SK-N-SH treated with all-trans-retinoic acid at 6 μM for 48 hours (cell line): ENCODE results near the gene SYT12.

Experiments
- ATAC-seq: fragments of 200-7000 bp; cut with Tn5 transposase; 3 replicates; pipeline ENCODE4 v1.9.1; 2020; ENCODE audit warnings: mild to moderate bottlenecking, moderate library complexity
- ARNTL ChIP-seq: fragments of 450-650 bp; formaldehyde crosslinking; IDR thresholded peaks from 2 replicates; pipeline ENCODE4 v1.5.0; 2020; ENCODE audit warnings: low read depth, mild to moderate bottlenecking, moderate library complexity, borderline replicate concordance
- BACH2 ChIP-seq: fragments of 250-450 bp; sonication (Bioruptor Pico); IDR thresholded peaks from 2 replicates; pipeline ENCODE4 v1.9.0; 2021; ENCODE audit warnings: mild to moderate bottlenecking, borderline replicate concordance
- CSDC2 ChIP-seq: fragments of 250-450 bp; sonication (Bioruptor Pico); IDR thresholded peaks from 2 replicates; pipeline ENCODE4 v1.5.0; 2020; ENCODE audit warnings: mild to moderate bottlenecking, moderate library complexity
- ESRRG ChIP-seq: fragments of 250-450 bp; sonication (Bioruptor Pico); IDR thresholded peaks from 2 replicates; pipeline ENCODE4 v1.6.1; 2021; ENCODE audit warnings: mild to moderate bottlenecking
- GLIS3 ChIP-seq: fragments of 250-450 bp; sonication (Bioruptor Pico); IDR thresholded peaks from 2 replicates; pipeline ENCODE4 v1.5.0; 2020; ENCODE audit warnings: mild to moderate bottlenecking, moderate library complexity
- ISL1 ChIP-seq: fragments of 250-450 bp; sonication (Bioruptor Pico); IDR thresholded peaks from 2 replicates; pipeline ENCODE4 v2.1.2; 2022; ENCODE audit warnings: mild to moderate bottlenecking, moderate library complexity
- PPARA ChIP-seq: fragments of 250-450 bp; sonication (Bioruptor Pico); IDR thresholded peaks from 2 replicates; pipeline ENCODE4 v1.5.0; 2020; ENCODE audit warnings: mild to moderate bottlenecking, borderline replicate concordance
- SNAI2 ChIP-seq: fragments of 250-450 bp; sonication (Bioruptor Pico); IDR thresholded peaks from 2 replicates; pipeline ENCODE4 v1.5.0; 2020; ENCODE audit warnings: mild to moderate bottlenecking, moderate library complexity
- TCF4 ChIP-seq: fragments of 250-450 bp; sonication (Bioruptor Pico); IDR thresholded peaks from 2 replicates; pipeline ENCODE4 v1.8.0; 2021; ENCODE audit warnings: mild to moderate bottlenecking, moderate library complexity, borderline replicate concordance
- TOX ChIP-seq: fragments of 250-450 bp; sonication (Bioruptor Pico); IDR thresholded peaks from 2 replicates; pipeline ENCODE4 v1.8.0; 2021; ENCODE audit warnings: mild to moderate bottlenecking, moderate library complexity, borderline replicate concordance
- TSHZ2 ChIP-seq: fragments of 250-450 bp; sonication (Bioruptor Pico); IDR thresholded peaks from 2 replicates; pipeline ENCODE4 v1.5.0; 2020; ENCODE audit warnings: mild to moderate bottlenecking, moderate library complexity
- ZC3H10 ChIP-seq: fragments of 250-450 bp; sonication (Bioruptor Pico); IDR thresholded peaks from 2 replicates; pipeline ENCODE4 v1.5.1; 2021; ENCODE audit warnings: mild to moderate bottlenecking, moderate library complexity
- ZFP3 ChIP-seq: fragments of 250-450 bp; sonication (Bioruptor Pico); IDR thresholded peaks from 2 replicates; pipeline ENCODE4 v1.5.0; 2020; ENCODE audit warnings: mild to moderate bottlenecking, moderate library complexity
- ZNF565 ChIP-seq: fragments of 450-650 bp; formaldehyde crosslinking; conservative IDR thresholded peaks from 2 replicates; pipeline ENCODE4 v1.5.0; 2020; ENCODE audit warnings: low read depth, mild to moderate bottlenecking, moderate library complexity
- ZNF70 ChIP-seq: fragments of 450-650 bp; formaldehyde crosslinking; IDR thresholded peaks from 2 replicates; pipeline ENCODE4 v1.5.0; 2020; ENCODE audit warnings: mild to moderate bottlenecking, moderate library complexity
- ZNF8 ChIP-seq: fragments of 450-650 bp; formaldehyde crosslinking; IDR thresholded peaks from 2 replicates; pipeline ENCODE4 v1.5.0; 2020; ENCODE audit warnings: mild to moderate bottlenecking, moderate library complexity
- TF ChIP-seq, protein P1 (sequence below): fragments of 250-450 bp; sonication (Bioruptor Pico); IDR thresholded peaks from 2 replicates; pipeline ENCODE4 v1.5.1; 2021; ENCODE audit warnings: mild to moderate bottlenecking, moderate library complexity
- TF ChIP-seq, protein P2 (sequence below): fragments of 250-450 bp; sonication (Bioruptor Pico); IDR thresholded peaks from 2 replicates; pipeline ENCODE4 v1.5.1; 2020; ENCODE audit warnings: low read depth, mild to moderate bottlenecking, moderate library complexity
- TF ChIP-seq, protein P3 (sequence below): fragments of 250-450 bp; sonication (Bioruptor Pico); IDR thresholded peaks from 2 replicates; pipeline ENCODE4 v1.8.0; 2020; ENCODE audit warnings: mild to moderate bottlenecking, moderate library complexity, borderline replicate concordance

Gene SYT12

GRCh38 chr11:67054346-67054835, 31.5 kb downstream of the SYT12 start:
- TF ChIP-seq ESRRG (CRISPR knock-in tag): no peak
- TF ChIP-seq TOX (CRISPR knock-in tag): no peak
- TF ChIP-seq, protein P1, sequence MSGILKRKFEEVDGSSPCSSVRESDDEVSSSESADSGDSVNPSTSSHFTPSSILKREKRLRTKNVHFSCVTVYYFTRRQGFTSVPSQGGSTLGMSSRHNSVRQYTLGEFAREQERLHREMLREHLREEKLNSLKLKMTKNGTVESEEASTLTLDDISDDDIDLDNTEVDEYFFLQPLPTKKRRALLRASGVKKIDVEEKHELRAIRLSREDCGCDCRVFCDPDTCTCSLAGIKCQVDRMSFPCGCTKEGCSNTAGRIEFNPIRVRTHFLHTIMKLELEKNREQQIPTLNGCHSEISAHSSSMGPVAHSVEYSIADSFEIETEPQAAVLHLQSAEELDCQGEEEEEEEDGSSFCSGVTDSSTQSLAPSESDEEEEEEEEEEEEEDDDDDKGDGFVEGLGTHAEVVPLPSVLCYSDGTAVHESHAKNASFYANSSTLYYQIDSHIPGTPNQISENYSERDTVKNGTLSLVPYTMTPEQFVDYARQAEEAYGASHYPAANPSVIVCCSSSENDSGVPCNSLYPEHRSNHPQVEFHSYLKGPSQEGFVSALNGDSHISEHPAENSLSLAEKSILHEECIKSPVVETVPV (CRISPR knock-in tag): no peak
- no peak for TF ChIP-seq TSHZ2 (CRISPR knock-in tag)
- no peak for TF ChIP-seq GLIS3
- TF ChIP-seq ISL1 (CRISPR knock-in tag): no peak
- TF ChIP-seq BACH2 (CRISPR knock-in tag): no peak
- TF ChIP-seq, protein P2, sequence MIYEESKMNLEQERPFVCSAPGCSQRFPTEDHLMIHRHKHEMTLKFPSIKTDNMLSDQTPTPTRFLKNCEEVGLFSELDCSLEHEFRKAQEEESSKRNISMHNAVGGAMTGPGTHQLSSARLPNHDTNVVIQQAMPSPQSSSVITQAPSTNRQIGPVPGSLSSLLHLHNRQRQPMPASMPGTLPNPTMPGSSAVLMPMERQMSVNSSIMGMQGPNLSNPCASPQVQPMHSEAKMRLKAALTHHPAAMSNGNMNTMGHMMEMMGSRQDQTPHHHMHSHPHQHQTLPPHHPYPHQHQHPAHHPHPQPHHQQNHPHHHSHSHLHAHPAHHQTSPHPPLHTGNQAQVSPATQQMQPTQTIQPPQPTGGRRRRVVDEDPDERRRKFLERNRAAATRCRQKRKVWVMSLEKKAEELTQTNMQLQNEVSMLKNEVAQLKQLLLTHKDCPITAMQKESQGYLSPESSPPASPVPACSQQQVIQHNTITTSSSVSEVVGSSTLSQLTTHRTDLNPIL (CRISPR knock-in tag): no peak
- TF ChIP-seq ZFP3: no peak
- TF ChIP-seq ZNF8 (CRISPR knock-in tag): no peak
- peak; percentile 44 for ATAC-seq

GRCh38 chr11:67054836-67055523, 32.0 kb downstream of the SYT12 start:
- ATAC-seq: peak; percentile 12; the same call in 2 of the 3 replicates
- TF ChIP-seq, protein P3, sequence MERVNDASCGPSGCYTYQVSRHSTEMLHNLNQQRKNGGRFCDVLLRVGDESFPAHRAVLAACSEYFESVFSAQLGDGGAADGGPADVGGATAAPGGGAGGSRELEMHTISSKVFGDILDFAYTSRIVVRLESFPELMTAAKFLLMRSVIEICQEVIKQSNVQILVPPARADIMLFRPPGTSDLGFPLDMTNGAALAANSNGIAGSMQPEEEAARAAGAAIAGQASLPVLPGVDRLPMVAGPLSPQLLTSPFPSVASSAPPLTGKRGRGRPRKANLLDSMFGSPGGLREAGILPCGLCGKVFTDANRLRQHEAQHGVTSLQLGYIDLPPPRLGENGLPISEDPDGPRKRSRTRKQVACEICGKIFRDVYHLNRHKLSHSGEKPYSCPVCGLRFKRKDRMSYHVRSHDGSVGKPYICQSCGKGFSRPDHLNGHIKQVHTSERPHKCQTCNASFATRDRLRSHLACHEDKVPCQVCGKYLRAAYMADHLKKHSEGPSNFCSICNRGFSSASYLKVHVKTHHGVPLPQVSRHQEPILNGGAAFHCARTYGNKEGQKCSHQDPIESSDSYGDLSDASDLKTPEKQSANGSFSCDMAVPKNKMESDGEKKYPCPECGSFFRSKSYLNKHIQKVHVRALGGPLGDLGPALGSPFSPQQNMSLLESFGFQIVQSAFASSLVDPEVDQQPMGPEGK: no peak
- TF ChIP-seq ZFP3 (no peak), TSHZ2 (CRISPR knock-in tag) (no peak), SNAI2 (no peak), ARNTL (no peak), ZC3H10 (CRISPR knock-in tag) (no peak), ZNF565 (CRISPR knock-in tag) (no peak), CSDC2 (CRISPR knock-in tag) (no peak), PPARA (no peak), ZNF70 (CRISPR knock-in tag) (no peak), TCF4 (CRISPR knock-in tag) (no peak), TOX (CRISPR knock-in tag) (no peak)
- TF ChIP-seq, protein P2 (CRISPR knock-in tag): no peak
- TF ChIP-seq, all 23 proteins: peak for 0
